SU-DHL-6 (cell line): ENCODE data around the gene PNMA5.
"Not testable (repeated sequence)": the region's sequence is repeated elsewhere in the genome, so short reads cannot be mapped to it uniquely, and the experiment has no call there.

Experiments
- H2AFZ ChIP-seq: fragments of 200-600 bp; sonication (generic); 2 replicates; pipeline ENCODE4 v1.6.1; 2014; ENCODE audit warnings: low read depth, mild to moderate bottlenecking, moderate library complexity, mixed read lengths, antibody characterized with exemption, low read length; ENCODE audit not compliant: severe bottlenecking
- H3F3A ChIP-seq: fragments of 200-600 bp; shearing (Covaris generic); 2 replicates; pipeline ENCODE4 v1.6.0; 2016; ENCODE audit warnings: antibody characterized with exemption, mild to moderate bottlenecking; ENCODE audit not compliant: insufficient read depth
- H3K27ac ChIP-seq: fragments of 200-600 bp; sonication (generic); 2 replicates; pipeline ENCODE4 v1.5.1; 2016; ENCODE audit warnings: low read depth, mild to moderate bottlenecking, low read length, moderate library complexity, mixed read lengths
- H3K27me3 ChIP-seq: fragments of 200-600 bp; sonication (generic), shearing (Covaris generic); 2 replicates; pipeline ENCODE4 v1.6.0; 2014; ENCODE audit warnings: mild to moderate bottlenecking, low read length
- H3K36me3 ChIP-seq: fragments of 200-600 bp; sonication (generic); 2 replicates; pipeline ENCODE4 v1.6.1; 2014; ENCODE audit warnings: mild to moderate bottlenecking, low read length, mixed read lengths
- H3K4me2 ChIP-seq: fragments of 300-600, 200-600 bp; shearing (Covaris generic), sonication (generic); 2 replicates; pipeline ENCODE4 v1.6.0; 2014; ENCODE audit warnings: low read length, low read depth, mild to moderate bottlenecking; ENCODE audit not compliant: poor library complexity, severe bottlenecking
- H3K4me3 ChIP-seq: fragments of 200-600 bp; sonication (generic); 2 replicates; pipeline ENCODE4 v1.5.1; 2014; ENCODE audit warnings: antibody characterized with exemption, low read length, mild to moderate bottlenecking, mixed read lengths; ENCODE audit not compliant: insufficient read depth, poor library complexity, severe bottlenecking
- H3K79me2 ChIP-seq: fragments of 200-600 bp; sonication (generic); 2 replicates; pipeline ENCODE4 v1.6.1; 2014; ENCODE audit warnings: mild to moderate bottlenecking, low read length, moderate library complexity; ENCODE audit not compliant: insufficient read depth
- H3K9ac ChIP-seq: fragments of 200-600 bp; sonication (generic); 2 replicates; pipeline ENCODE4 v1.7.0; 2014; ENCODE audit warnings: mild to moderate bottlenecking, low read length
- H3K9me2 ChIP-seq: fragments of 200-600 bp; sonication (generic); replicated peaks from 2 replicates; pipeline ENCODE4 v1.6.1; 2014; ENCODE audit warnings: low read length; ENCODE audit not compliant: insufficient read depth
- H3K9me3 ChIP-seq: fragments of 200-600 bp; sonication (generic); 2 replicates; pipeline ENCODE4 v1.6.1; 2014; ENCODE audit warnings: low read length, mixed read lengths; ENCODE audit not compliant: insufficient read depth
- H4K20me1 ChIP-seq: fragments of 200-600 bp; sonication (generic); 2 replicates; pipeline ENCODE4 v1.6.1; 2014; ENCODE audit warnings: low read depth, mild to moderate bottlenecking, antibody characterized with exemption, low read length, moderate library complexity, mixed read lengths
- EZH2phosphoT487 ChIP-seq: fragments of 200-600 bp; sonication (generic), shearing (Covaris generic); conservative IDR thresholded peaks from 2 replicates; pipeline ENCODE4 v1.6.1; 2018; ENCODE audit warnings: mild to moderate bottlenecking, antibody characterized with exemption, low read length, moderate library complexity, mixed read lengths
- TF ChIP-seq, protein P1 (sequence below): fragments of 200-600 bp; sonication (generic); IDR thresholded peaks from one replicate; pipeline ENCODE4 v1.5.1; 2017; ENCODE audit warnings: antibody characterized with exemption, mild to moderate bottlenecking, low read length, moderate library complexity; ENCODE audit not compliant: insufficient read depth, poor library complexity, severe bottlenecking

Gene PNMA5

DNA sequence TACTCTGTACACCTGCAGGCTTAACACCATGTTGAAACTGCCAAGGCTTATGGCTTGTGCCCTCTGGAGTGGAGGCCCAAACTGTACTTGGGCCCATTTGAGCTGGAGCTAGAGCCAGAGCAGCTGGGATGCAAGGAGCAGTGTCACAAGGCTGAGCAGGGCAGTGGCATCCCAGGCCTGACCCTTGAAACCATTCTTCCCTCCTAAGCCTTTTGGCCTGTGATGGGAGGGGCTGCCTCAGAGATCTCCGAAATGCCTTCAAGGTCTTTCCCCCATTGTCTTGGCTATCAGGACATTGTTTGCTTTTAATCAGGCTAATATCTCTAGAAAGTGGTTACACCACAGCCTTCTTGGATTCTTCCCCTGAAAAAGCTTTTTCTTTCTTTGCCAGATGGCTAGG is 10.9 kb upstream of the PNMA5 start:
- Histone ChIP-seq H3K79me2 (no peaks in the 10 kb centered on the region), H3K9me2 (no peaks in the 10 kb centered on the region), H3K4me3 (no peak overlapping the region), H3K27ac (no peak overlapping the region), H3K9ac (no peak overlapping the region), H3K27me3 (no peaks in the 10 kb centered on the region), H3K9me3 (no peaks in the 10 kb centered on the region), H2AFZ (no peak overlapping the region), H3K36me3 (no peaks in the 10 kb centered on the region), H4K20me1 (no peaks in the 10 kb centered on the region), H3K4me2 (no peak overlapping the region), H3F3A (no peaks in the 10 kb centered on the region)
- TF ChIP-seq EZH2phosphoT487 = no peak
- TF ChIP-seq, protein P1, sequence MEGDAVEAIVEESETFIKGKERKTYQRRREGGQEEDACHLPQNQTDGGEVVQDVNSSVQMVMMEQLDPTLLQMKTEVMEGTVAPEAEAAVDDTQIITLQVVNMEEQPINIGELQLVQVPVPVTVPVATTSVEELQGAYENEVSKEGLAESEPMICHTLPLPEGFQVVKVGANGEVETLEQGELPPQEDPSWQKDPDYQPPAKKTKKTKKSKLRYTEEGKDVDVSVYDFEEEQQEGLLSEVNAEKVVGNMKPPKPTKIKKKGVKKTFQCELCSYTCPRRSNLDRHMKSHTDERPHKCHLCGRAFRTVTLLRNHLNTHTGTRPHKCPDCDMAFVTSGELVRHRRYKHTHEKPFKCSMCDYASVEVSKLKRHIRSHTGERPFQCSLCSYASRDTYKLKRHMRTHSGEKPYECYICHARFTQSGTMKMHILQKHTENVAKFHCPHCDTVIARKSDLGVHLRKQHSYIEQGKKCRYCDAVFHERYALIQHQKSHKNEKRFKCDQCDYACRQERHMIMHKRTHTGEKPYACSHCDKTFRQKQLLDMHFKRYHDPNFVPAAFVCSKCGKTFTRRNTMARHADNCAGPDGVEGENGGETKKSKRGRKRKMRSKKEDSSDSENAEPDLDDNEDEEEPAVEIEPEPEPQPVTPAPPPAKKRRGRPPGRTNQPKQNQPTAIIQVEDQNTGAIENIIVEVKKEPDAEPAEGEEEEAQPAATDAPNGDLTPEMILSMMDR = no peak

DNA sequence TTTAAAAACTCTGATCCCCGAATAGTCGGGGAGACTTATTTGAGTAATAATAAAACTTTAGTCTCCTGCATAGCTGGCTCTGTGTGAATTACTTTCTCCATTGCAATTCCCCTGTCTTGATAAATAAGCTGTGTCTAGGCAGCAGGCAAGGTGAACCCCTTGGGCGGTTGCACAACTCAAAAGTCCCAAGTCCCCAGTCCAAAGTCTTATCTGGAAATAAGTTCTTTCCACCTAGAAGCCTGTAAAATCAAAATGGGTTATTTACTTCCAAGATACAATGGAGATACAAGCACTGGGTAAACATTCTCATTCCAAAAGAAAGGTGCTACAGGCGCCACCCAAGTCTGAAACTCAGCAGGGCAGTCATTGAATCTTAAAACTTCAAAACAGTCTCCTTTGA is 10.1 kb upstream of the PNMA5 start:
- no peak overlapping the region for H2AFZ ChIP-seq
- H3K27ac ChIP-seq = no peak overlapping the region
- TF ChIP-seq, protein P1 = no peak
- no peak for TF ChIP-seq EZH2phosphoT487
- no peak overlapping the region for H3K4me2 ChIP-seq
- H3K79me2 ChIP-seq = no peaks in the 10 kb centered on the region
- H3K9me2 ChIP-seq = no peaks in the 10 kb centered on the region
- no peaks in the 10 kb centered on the region for H3F3A ChIP-seq
- H4K20me1 ChIP-seq = no peaks in the 10 kb centered on the region
- no peak overlapping the region for H3K9ac ChIP-seq
- H3K27me3 ChIP-seq = no peaks in the 10 kb centered on the region
- H3K4me3 ChIP-seq = no peak overlapping the region
- no peaks in the 10 kb centered on the region for H3K36me3 ChIP-seq
- H3K9me3 ChIP-seq = no peaks in the 10 kb centered on the region

DNA sequence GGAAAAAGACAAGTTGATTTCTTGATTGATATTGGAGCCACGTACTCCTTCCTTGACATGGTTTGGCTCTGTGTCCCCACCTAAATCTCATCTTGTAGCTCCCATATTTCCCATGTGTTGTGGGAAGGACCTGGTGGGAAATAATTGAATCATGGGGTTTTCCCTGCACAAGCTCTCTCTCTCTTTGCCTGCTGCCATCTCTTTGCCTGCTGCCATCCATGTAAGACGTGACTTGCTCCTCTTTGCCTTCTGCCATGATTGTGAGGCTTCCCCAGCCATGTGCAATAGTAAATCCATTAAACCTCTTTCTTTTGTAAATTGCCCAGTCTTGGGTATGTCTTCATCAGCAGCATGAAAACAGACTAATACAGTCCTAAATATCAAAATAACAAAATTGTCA is 8.3 kb upstream of the PNMA5 start:
- H2AFZ ChIP-seq, H3K9me2 ChIP-seq, H3K9ac ChIP-seq, H3K79me2 ChIP-seq, H3K27ac ChIP-seq, H3K27me3 ChIP-seq, H3F3A ChIP-seq, H4K20me1 ChIP-seq, H3K9me3 ChIP-seq, H3K4me2 ChIP-seq, H3K4me3 ChIP-seq, H3K36me3 ChIP-seq: not testable (repeated sequence)

DNA sequence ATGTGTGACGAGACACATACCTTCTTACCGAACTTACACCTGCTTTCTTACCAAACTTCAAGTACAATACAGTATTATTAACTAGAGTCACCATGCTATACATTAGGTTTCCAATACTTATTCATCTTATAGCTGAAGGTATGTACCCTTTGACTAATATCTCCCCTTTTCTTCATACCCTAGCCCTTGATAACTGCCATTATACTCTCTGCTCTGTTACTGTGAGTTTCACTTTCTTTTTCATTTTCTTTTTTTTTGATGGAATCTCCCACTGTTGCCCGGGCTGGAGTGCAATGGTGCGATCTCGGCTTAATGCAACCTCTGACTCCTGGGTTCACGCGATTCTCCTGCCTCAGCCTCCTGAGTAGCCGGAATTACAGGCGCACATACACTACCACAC is 3.4 kb upstream of the PNMA5 start:
- Histone ChIP-seq H3K27ac (no peak overlapping the region), H3K79me2 (no peaks in the 10 kb centered on the region), H3K4me3 (no peak overlapping the region), H3K9me3 (no peaks in the 10 kb centered on the region), H3K27me3 (no peaks in the 10 kb centered on the region), H3K9me2 (no peaks in the 10 kb centered on the region), H4K20me1 (no peaks in the 10 kb centered on the region), H3F3A (no peaks in the 10 kb centered on the region), H3K9ac (no peak overlapping the region), H3K36me3 (no peaks in the 10 kb centered on the region), H3K4me2 (no peak overlapping the region), H2AFZ (no peak overlapping the region)
- TF ChIP-seq, protein P1 = no peak
- no peak for TF ChIP-seq EZH2phosphoT487
